Mesenteric fat pad (tissue), 1 donor: ENCODE measurements around the gene PANX2. TPM values are rescaled to one million over a fixed set of nuclear protein-coding genes. Genes with fewer than 3 reads are reported as not detected.
A peak's percentile ranks its signal among the peaks of the same experiment; 100 is the strongest.

ENCODE experiments used
- DNase-seq: peaks from one replicate; pipeline ENCODE4 v3.0.0-alpha.2; 2020; ENCODE audit warnings: low spot score
- total RNA-seq: library from RNA; stranded (reverse); fragmentation: NEBNext Ultra II Directional; extraction: Animal tissue kit (Norgen Biotek cat#: 25700); gene quantifications from one replicate; pipeline ENCODE4 v1.2.1, GENCODE V29; 2021
- donor health status: DM: yes; HTN: yes; CAD: no.

The PANX2 gene
- total RNA-seq, 1 donor from 2014 or later, result 1.9 TPM

GRCh38 chr22:50182176-50183081 is 11.9 kb downstream of the PANX2 start:
- no peak for DNase-seq

GRCh38 chr22:50183141-50183971 is 12.8 kb downstream of the PANX2 start:
- DNase-seq, result no peak

GRCh38 chr22:50184004-50184901 is 13.7 kb downstream of the PANX2 start:
- no peak for DNase-seq

- DNase-seq, result no peak
Observed at GRCh38 chr22:50184902-50185374, 14.4 kb downstream of the PANX2 start.

- peak; percentile 96 for DNase-seq
Observed at GRCh38 chr22:50185375-50186087, 15.0 kb downstream of the PANX2 start, which contains the start of gene TRABD. TRABD (plus strand) TSS chr22:50185913; CDS start chr22:50193061, 7,148 bp downstream.

- no peak for DNase-seq
Observed at GRCh38 chr22:50186181-50186714, 15.7 kb downstream of the PANX2 start.

- no peak for DNase-seq
Observed at GRCh38 chr22:50186761-50187523, 16.4 kb downstream of the PANX2 start.

- DNase-seq, result no peak
Observed at GRCh38 chr22:50188356-50188755, 17.8 kb downstream of the PANX2 start.

GRCh38 chr22:50189184-50189848 is 18.8 kb downstream of the PANX2 start:
- DNase-seq, result no peak

GRCh38 chr22:50189849-50190181 is 19.3 kb downstream of the PANX2 start:
- DNase-seq, result no peak

- DNase-seq, result no peak
Observed at GRCh38 chr22:50190182-50190940, 19.8 kb downstream of the PANX2 start.

GRCh38 chr22:50190941-50191741 is 20.6 kb downstream of the PANX2 start:
- DNase-seq, result no peak

- no peak for DNase-seq
Observed at GRCh38 chr22:50192436-50193204, 22.1 kb downstream of the PANX2 start.

- no peak for DNase-seq
Observed at GRCh38 chr22:50193621-50194020, 23.1 kb downstream of the PANX2 start.

GRCh38 chr22:50194037-50194805 is 23.7 kb downstream of the PANX2 start:
- DNase-seq, result no peak

GRCh38 chr22:50196256-50196655 is 25.7 kb downstream of the PANX2 start:
- DNase-seq, result no peak
